GM12878 (cell line): ENCODE data around the gene RAB44. TPM values are rescaled to one million over a fixed set of nuclear protein-coding genes. Genes with fewer than 3 reads are reported as not detected.

ENCODE experiments used
- ATAC-seq: fragments of 200-7000 bp; cut with Tn5 transposase; 3 replicates; pipeline ENCODE4 v1.9.1; 2020; ENCODE audit warnings: mild to moderate bottlenecking, moderate library complexity
- BruUV-seq: library from RNA; stranded (reverse); fragments of 400-500 nt; replicated peaks from 2 replicates; lab custom pipeline; 2021; lab: Mats Ljungman, UMichigan
- CTCF ChIA-PET: fragments of 300-600 bp; sonication (Branson Sonifier 250); formaldehyde crosslinking; extraction: SDS; loops from one replicate; lab custom pipeline; 2021; ENCODE audit warnings: inconsistent platforms; lab: Yijun Ruan, JAX
- POLR2A ChIA-PET: fragments of 350-600 bp; formaldehyde crosslinking; extraction: SDS; loops from one replicate; lab custom pipeline; 2021; ENCODE audit warnings: inconsistent platforms; lab: Charles Lee
- RAD21 ChIA-PET: fragments of 300-600 bp; sonication (Branson Sonifier 250); formaldehyde crosslinking; loops from one replicate; lab custom pipeline; 2023; ENCODE audit warnings: antibody characterized with exemption; ENCODE audit not compliant: unreplicated experiment; lab: Charles Lee
- SMC1A ChIA-PET: fragments of 300-600 bp; sonication (Branson Sonifier 250); formaldehyde crosslinking; loops from one replicate; lab custom pipeline; 2023; ENCODE audit not compliant: unreplicated experiment, uncharacterized antibody; lab: Charles Lee
- DNase-seq: peaks from one replicate; pipeline ENCODE4 v3.0.0-alpha.2; 2011; ENCODE audit warnings: low read depth, low spot score
- FAIRE-seq: peaks from 3 replicates; lab custom pipeline; 2011; peaks lifted over from hg19 to GRCh38; lab: Jason Lieb, UNC
- H2AFZ ChIP-seq: 2 replicates; pipeline ENCODE4 v1.6.0; 2011; ENCODE audit warnings: low read depth, low read length, control low read depth; ENCODE audit not compliant: control insufficient read depth
- H3K27ac ChIP-seq: 2 replicates; pipeline ENCODE4 v1.5.1; 2011; ENCODE audit warnings: control low read depth; ENCODE audit not compliant: control insufficient read depth, insufficient read depth
- H3K27me3 ChIP-seq, 2 experiments: replicated peaks in 1 of 2; 2 replicates each; pipeline versions ENCODE4 v1.6.0 to v1.6.1; 2011; ENCODE audit warnings: low read length in 1 of 2; ENCODE audit not compliant: control insufficient read depth in 2 of 2, insufficient read depth in 2 of 2
- H3K36me3 ChIP-seq, 2 experiments: 2 replicates each; pipeline ENCODE4 v1.5.1; 2011; ENCODE audit warnings: low read length in 1 of 2; ENCODE audit not compliant: control insufficient read depth in 2 of 2, insufficient read depth in 2 of 2
- H3K4me1 ChIP-seq: 2 replicates; pipeline ENCODE4 v1.6.1; 2011; ENCODE audit warnings: mild to moderate bottlenecking, low read length, moderate library complexity, mixed read lengths; ENCODE audit not compliant: control insufficient read depth, insufficient read depth
- H3K4me2 ChIP-seq: 2 replicates; pipeline ENCODE4 v1.6.0; 2011; ENCODE audit warnings: control low read depth; ENCODE audit not compliant: control insufficient read depth, insufficient read depth
- H3K4me3 ChIP-seq: fragments of 200-600 bp; sonication (generic); 2 replicates; pipeline ENCODE4 v1.5.1; 2016
- H3K79me2 ChIP-seq: 2 replicates; pipeline ENCODE4 v1.6.0; 2011; ENCODE audit warnings: low read length; ENCODE audit not compliant: control insufficient read depth, insufficient read depth
- H3K9ac ChIP-seq: 2 replicates; pipeline ENCODE4 v1.8.0; 2011; ENCODE audit warnings: low read length, control low read depth, mixed read lengths; ENCODE audit not compliant: control insufficient read depth, insufficient read depth
- H3K9me3 ChIP-seq: replicated peaks from 3 replicates; pipeline ENCODE4 v1.5.1; 2011; ENCODE audit warnings: mild to moderate bottlenecking, low read length; ENCODE audit not compliant: control insufficient read depth, insufficient read depth
- H4K20me1 ChIP-seq: 2 replicates; pipeline ENCODE4 v1.6.0; 2011; ENCODE audit not compliant: control insufficient read depth, insufficient read depth
- BHLHE40 ChIP-seq, 2 experiments: fragments of 450-650 bp in 1 of 2; IDR thresholded peaks; 2 replicates each; pipeline ENCODE4 v1.6.1; 2011 to 2017; ENCODE audit warnings: low read depth in 2 of 2, borderline replicate concordance in 1 of 2, improper control_type of control experiment in 1 of 2, low read length in 1 of 2, mild to moderate bottlenecking in 1 of 2
- CBX5 ChIP-seq: sonication (generic); IDR thresholded peaks from 2 replicates; pipeline ENCODE4 v1.6.1; 2016; ENCODE audit warnings: low read depth, moderate library complexity, mild to moderate bottlenecking, inconsistent platforms
- EED ChIP-seq: sonication (generic); IDR thresholded peaks from 2 replicates; pipeline ENCODE4 v1.6.1; 2016; ENCODE audit warnings: antibody characterized with exemption, low read depth
- HCFC1 ChIP-seq: fragments of 150-350 bp; IDR thresholded peaks from 2 replicates; pipeline ENCODE4 v1.6.1; 2014; ENCODE audit warnings: low read length
- HDGF ChIP-seq: fragments of 450-650 bp; IDR thresholded peaks from 2 replicates; pipeline ENCODE4 v1.6.1; 2016; ENCODE audit warnings: antibody characterized with exemption
- KDM1A ChIP-seq: fragments of 200-600 bp; sonication (generic); IDR thresholded peaks from 2 replicates; pipeline ENCODE4 v1.6.1; 2016; ENCODE audit warnings: borderline replicate concordance
- POLR2A ChIP-seq: IDR thresholded peaks from 2 replicates; pipeline ENCODE4 v1.6.1; 2011; ENCODE audit warnings: low read depth, mild to moderate bottlenecking, low read length
- SPI1 ChIP-seq: IDR thresholded peaks from 2 replicates; pipeline ENCODE4 v1.6.1; 2011; ENCODE audit warnings: low read depth, mild to moderate bottlenecking, low read length, moderate library complexity, borderline replicate concordance; ENCODE audit not compliant: insufficient read depth
- TAF1 ChIP-seq: IDR thresholded peaks from 2 replicates; pipeline ENCODE4 v1.6.1; 2011; ENCODE audit warnings: mild to moderate bottlenecking, low read depth, low read length, borderline replicate concordance
- TARDBP ChIP-seq: IDR thresholded peaks from 2 replicates; pipeline ENCODE4 v1.6.1; 2016; ENCODE audit warnings: borderline replicate concordance
- YY1 ChIP-seq: IDR thresholded peaks from 2 replicates; pipeline ENCODE4 v1.6.1; 2011; ENCODE audit warnings: low read depth, mild to moderate bottlenecking, low read length
- ZNF24 ChIP-seq: fragments of 450-650 bp; IDR thresholded peaks from 2 replicates; pipeline ENCODE4 v1.6.1; 2017; ENCODE audit warnings: antibody characterized with exemption, mild to moderate bottlenecking
- WGBS: methylation state at CpG from one replicate; pipeline ENCODE4 v1.1.6; 2016; ENCODE audit warnings: low lambda C conversion rate; ENCODE audit not compliant: insufficient replicate concordance, insufficient coverage; ENCODE audit errors: missing lambda C conversion rate; 5-methylcytosine and 5-hydroxymethylcytosine counted together
- in situ Hi-C: fragments of 300-500 bp; cut with MboI; formaldehyde crosslinking; loops from 9 replicates; pipeline ENCODE4 v1.14.3; 2018; ENCODE audit warnings: mixed read lengths
- intact Hi-C: fragments of 100-400 bp; cut with micrococcal nuclease; formaldehyde crosslinking; loops from one replicate; pipeline ENCODE4 v1.14.2; 2022; ENCODE audit not compliant: unreplicated experiment
- polyA plus RNA-seq, 11 experiments: library from polyadenylated mRNA; depleted of rRNA in 4 of 11; unstranded in 6 of 11; stranded (reverse) in 5 of 11; fragments of >200 nt; fragmentation: Nextera tagmentation in 4 of 11; fragmentation: Illumina TruSeq in 1 of 11; extraction: Ambion mirVana in 4 of 11; extraction: Trizol in 1 of 11; gene quantifications; 1 replicate in 1 of 11; 2 replicates in 10 of 11; pipeline versions ENCODE4 v1.2.1 to v1.2.3, GENCODE V29; 2011 to 2016; ENCODE audit warnings: inconsistent platforms in 2 of 11, missing spikeins in 2 of 11, low read depth in 1 of 11
- total RNA-seq, 4 experiments: library from RNA; depleted of rRNA in 3 of 4; stranded (reverse); fragments of >200 nt in 3 of 4; fragmentation: Illumina TruSeq in 1 of 4; extraction: Trizol in 1 of 4; gene quantifications; 2 replicates each; pipeline versions ENCODE4 v1.2.1 to v1.2.3, GENCODE V29; 2013 to 2021

Gene RAB44
- total and polyA plus RNA-seq, 10 of the 15 experiments (the other 5 are each of a cell fraction or from before 2014, with no cell fraction given): 0.01 to 0.08 (median 0.05) TPM; not detected in 2

DNA sequence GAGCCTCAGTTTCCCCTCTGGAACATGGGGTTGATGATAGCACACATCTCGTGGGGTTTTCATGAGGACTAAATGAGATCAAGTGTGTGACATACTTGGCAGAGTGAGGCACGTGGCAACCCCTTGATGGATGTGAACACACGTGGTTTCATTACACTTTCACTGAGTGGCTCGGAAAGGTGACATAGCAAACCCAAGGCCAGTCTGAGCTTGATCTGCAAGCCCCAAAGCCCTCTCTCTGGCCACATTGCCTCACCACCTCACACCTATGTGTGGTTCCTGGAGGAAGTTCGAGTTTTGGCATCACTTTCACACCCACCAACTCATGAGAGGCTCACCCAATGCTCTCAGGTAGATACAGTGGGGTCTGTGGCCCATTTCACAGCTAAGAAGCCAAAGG, 81.6 kb downstream of the RAB44 start:
- H3K4me2 ChIP-seq: no peak overlapping the region
- TF ChIP-seq EED: no peak
- TF ChIP-seq BHLHE40 (IDR thresholded peaks at IDR 0.05; ENCODE audit: borderline replicate concordance in 1 of 2, low read depth in 2 of 2, low read length in 1 of 2): peak in 1 of 2 experiments; percentile 68; a peak in 1 of 4 replicates
- SMC1A ChIA-PET: interaction anchor here (1.3 to 1.6 kb wide), 3 partner anchors 10 to 164 kb away, joined by 3 to 5 read pairs (median 4); no protein-coding TSS in a partner anchor
- no peak overlapping the region for H3K27ac ChIP-seq
- RAD21 ChIA-PET: interaction anchor here (1.0 to 5.4 kb wide), 2 partner anchors 12 to 95 kb away, joined by 4 to 102 read pairs; partner anchors contain the start of gene PPIL1
- no peak overlapping the region for H2AFZ ChIP-seq
- no peaks in the 10 kb centered on the region for H3K79me2 ChIP-seq
- no peak for FAIRE-seq
- H3K4me3 ChIP-seq: no peak overlapping the region
- in situ Hi-C loops: no loop called here
- WGBS: 23% methylated on average over 5 of the region's 5 CpGs
- POLR2A ChIA-PET: interaction anchor here (0.6 to 1.1 kb wide), 2 partner anchors 12 to 855 kb away, joined by 3 read pairs; no protein-coding TSS in a partner anchor
- intact Hi-C loops: no loop called here
- H4K20me1 ChIP-seq: no peaks in the 10 kb centered on the region
- peaks cover 0 to 6% of the 10 kb centered on the region in 2 experiments; a peak in 1 of 4 replicates for H3K27me3 ChIP-seq
- no peak for DNase-seq
- no peaks in the 10 kb centered on the region for H3K9me3 ChIP-seq
- no peak overlapping the region for H3K9ac ChIP-seq
- BruUV-seq: no TSS peak
- no peak; the same call in 1 of the 3 replicates for ATAC-seq
- no peaks in the 10 kb centered on the region for H3K36me3 ChIP-seq
- CTCF ChIA-PET: interaction anchor here (1.0 to 12.1 kb wide), 3 partner anchors 14 to 164 kb away, joined by 4 to 330 read pairs (median 10); no protein-coding TSS in a partner anchor
- peaks cover 21% of the 10 kb centered on the region for H3K4me1 ChIP-seq

DNA sequence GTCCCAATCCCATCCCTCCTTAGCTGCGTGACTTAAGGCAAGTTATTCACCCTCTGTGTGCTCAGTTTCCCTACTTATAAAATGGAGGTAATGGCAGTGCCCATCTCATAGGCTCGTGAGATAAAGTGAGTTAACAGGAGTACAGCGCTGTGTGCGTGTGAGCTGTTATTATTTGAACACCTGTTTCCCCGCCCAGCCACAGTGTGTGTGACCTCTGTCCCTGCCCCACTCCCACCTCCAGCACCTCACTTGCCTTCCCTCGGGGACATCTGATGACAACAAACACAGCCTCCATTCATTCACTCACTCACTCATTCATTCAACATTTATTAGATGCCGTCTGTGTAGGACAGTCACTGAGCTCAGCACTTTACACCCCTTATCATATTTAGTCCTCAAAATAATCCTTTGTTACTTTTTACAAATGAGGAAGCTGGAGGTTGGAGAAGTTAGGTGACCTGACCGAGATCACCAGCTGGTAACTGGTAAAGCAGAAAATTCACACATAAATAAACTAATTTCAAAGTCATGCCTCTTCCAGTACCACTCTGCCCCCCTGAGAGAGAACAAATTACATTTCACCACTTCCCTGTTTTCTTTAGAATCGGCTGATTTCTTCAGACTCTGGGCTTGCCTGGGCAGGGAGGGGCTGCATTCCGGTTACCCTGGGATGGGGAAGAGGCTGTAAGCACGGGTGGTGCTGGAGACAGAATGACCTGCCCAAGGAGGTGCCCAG, 83.0 kb downstream of the RAB44 start:
- 26% methylated on average over 11 of the region's 11 CpGs for WGBS

More for the DNA sequence above, 83.0 kb downstream of the RAB44 start:
- no peaks in the 10 kb centered on the region for H4K20me1 ChIP-seq
- H3K4me3 ChIP-seq: no peak overlapping the region
- no TSS peak for BruUV-seq
- DNase-seq (no peak), FAIRE-seq (no peak), ATAC-seq (no peak)
- H3K36me3 ChIP-seq: no peaks in the 10 kb centered on the region
- ChIA-PET RAD21 (interaction anchor here (1.0 to 5.4 kb wide), 4 partner anchors 13 to 183 kb away, joined by 3 to 102 read pairs (median 6); partner anchors contain the start of gene PPIL1), CTCF (interaction anchor here (2.7 to 12.1 kb wide), 7 partner anchors 15 to 165 kb away, joined by 9 to 330 read pairs (median 23); partner anchors contain the start of gene PPIL1), POLR2A (interaction anchor here (1.1 to 1.2 kb wide), 2 partner anchors 14 to 22 kb away, joined by 3 read pairs; no protein-coding TSS in a partner anchor), SMC1A (interaction anchor here (0.6 to 6.6 kb wide), 7 partner anchors 13 to 388 kb away, joined by 3 to 120 read pairs (median 4); no protein-coding TSS in a partner anchor)
- no peak overlapping the region for H3K27ac ChIP-seq
- H3K4me2 ChIP-seq: peak overlapping the region; percentile 32; the same call in 1 of the 2 replicates
- peaks cover 0 to 6% of the 10 kb centered on the region in 2 experiments; a peak in 1 of 4 replicates for H3K27me3 ChIP-seq
- in situ Hi-C loops: no loop called here
- no peak overlapping the region for H3K9ac ChIP-seq
- H3K79me2 ChIP-seq: no peaks in the 10 kb centered on the region
- H2AFZ ChIP-seq: no peak overlapping the region; the same call in 1 of the 2 replicates
- peaks cover 21% of the 10 kb centered on the region for H3K4me1 ChIP-seq
- no peaks in the 10 kb centered on the region for H3K9me3 ChIP-seq
- TF ChIP-seq HCFC1 (no peak), SPI1 (peak; percentile 33; the same call in 1 of the 2 replicates), ZNF24 (peak; percentile 46; the same call in 1 of the 2 replicates), TARDBP (no peak), POLR2A (no peak), TAF1 (no peak), KDM1A (no peak), YY1 (no peak), CBX5 (no peak), HDGF (no peak)
- intact Hi-C loops: loop anchor here (5.0 kb wide), 1 partner anchor 72 kb away; no protein-coding TSS in a partner anchor
